ENCODE results near the gene ACAP3.

DNA sequence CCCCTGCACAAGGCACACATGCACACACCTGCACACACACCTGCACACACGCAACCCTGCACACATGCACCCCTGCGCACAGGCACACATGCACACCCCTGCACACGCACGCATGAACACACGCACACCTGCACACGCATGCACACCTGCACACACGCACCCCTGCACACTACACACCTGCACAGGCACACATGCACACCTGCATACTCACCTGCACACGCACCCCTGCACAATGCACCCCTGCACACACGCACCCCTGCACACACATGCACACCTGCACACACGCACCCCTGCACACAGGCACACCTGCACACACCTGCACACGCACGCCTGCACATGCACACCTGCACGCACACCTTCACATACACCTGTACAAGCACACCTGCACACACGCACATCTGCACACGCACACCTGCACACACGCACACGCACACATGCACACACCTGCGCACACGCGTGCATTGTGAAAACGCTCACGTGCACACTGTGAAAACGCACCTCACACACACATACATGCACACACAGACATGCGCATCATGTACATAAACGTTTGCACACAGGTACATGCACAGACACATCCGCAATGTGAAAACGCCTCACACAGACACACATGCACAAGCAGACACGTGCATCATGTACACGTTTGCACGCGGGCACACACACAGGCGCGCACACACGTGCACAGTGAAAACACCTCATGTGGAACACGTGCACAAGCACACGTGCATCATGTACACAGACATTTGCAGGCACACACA is 33.2 kb upstream of the ACAP3 start:
- TF ChIP-seq EP300 (IDR thresholded peaks at IDR 0.05; ENCODE audit: borderline replicate concordance) (no peak), RAD21 (IDR thresholded peaks at IDR 0.05; ENCODE audit: low read depth) (no peak), YY1 (IDR thresholded peaks at IDR 0.05; ENCODE audit: low read depth) (no peak), CEBPB (IDR thresholded peaks at IDR 0.05) (no peak), TAF1 (IDR thresholded peaks at IDR 0.05; ENCODE audit: low read depth) (no peak)
- TF ChIP-seq, protein P1, sequence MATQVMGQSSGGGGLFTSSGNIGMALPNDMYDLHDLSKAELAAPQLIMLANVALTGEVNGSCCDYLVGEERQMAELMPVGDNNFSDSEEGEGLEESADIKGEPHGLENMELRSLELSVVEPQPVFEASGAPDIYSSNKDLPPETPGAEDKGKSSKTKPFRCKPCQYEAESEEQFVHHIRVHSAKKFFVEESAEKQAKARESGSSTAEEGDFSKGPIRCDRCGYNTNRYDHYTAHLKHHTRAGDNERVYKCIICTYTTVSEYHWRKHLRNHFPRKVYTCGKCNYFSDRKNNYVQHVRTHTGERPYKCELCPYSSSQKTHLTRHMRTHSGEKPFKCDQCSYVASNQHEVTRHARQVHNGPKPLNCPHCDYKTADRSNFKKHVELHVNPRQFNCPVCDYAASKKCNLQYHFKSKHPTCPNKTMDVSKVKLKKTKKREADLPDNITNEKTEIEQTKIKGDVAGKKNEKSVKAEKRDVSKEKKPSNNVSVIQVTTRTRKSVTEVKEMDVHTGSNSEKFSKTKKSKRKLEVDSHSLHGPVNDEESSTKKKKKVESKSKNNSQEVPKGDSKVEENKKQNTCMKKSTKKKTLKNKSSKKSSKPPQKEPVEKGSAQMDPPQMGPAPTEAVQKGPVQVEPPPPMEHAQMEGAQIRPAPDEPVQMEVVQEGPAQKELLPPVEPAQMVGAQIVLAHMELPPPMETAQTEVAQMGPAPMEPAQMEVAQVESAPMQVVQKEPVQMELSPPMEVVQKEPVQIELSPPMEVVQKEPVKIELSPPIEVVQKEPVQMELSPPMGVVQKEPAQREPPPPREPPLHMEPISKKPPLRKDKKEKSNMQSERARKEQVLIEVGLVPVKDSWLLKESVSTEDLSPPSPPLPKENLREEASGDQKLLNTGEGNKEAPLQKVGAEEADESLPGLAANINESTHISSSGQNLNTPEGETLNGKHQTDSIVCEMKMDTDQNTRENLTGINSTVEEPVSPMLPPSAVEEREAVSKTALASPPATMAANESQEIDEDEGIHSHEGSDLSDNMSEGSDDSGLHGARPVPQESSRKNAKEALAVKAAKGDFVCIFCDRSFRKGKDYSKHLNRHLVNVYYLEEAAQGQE (IDR thresholded peaks at IDR 0.05; ENCODE audit: low read depth), result no peak
- TF ChIP-seq, protein P2, sequence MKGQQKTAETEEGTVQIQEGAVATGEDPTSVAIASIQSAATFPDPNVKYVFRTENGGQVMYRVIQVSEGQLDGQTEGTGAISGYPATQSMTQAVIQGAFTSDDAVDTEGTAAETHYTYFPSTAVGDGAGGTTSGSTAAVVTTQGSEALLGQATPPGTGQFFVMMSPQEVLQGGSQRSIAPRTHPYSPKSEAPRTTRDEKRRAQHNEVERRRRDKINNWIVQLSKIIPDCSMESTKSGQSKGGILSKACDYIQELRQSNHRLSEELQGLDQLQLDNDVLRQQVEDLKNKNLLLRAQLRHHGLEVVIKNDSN (IDR thresholded peaks at IDR 0.05), result no peak

Measured in Ishikawa (cell line).